Endothelial cell of umbilical vein (primary cell): ENCODE results near the gene LRCOL1. TPM values are rescaled to one million over a fixed set of nuclear protein-coding genes. Genes with fewer than 3 reads are reported as not detected.

Experiments used
- BruUV-seq: library from RNA; stranded (reverse); fragments of 400-500 nt; replicated peaks from 2 replicates; lab custom pipeline; 2021; lab: Mats Ljungman, UMichigan
- CTCF ChIA-PET: fragments of 300-600, 350-600 bp; sonication (Branson Sonifier 250); formaldehyde crosslinking; loops from one replicate; lab custom pipeline; 2021; ENCODE audit warnings: antibody characterized with exemption, inconsistent platforms; lab: Charles Lee
- POLR2A ChIA-PET: fragments of 300-600, 350-600 bp; sonication (Branson Sonifier 250); formaldehyde crosslinking; loops from one replicate; lab custom pipeline; 2021; ENCODE audit warnings: antibody characterized with exemption, inconsistent platforms; lab: Charles Lee
- DNase-seq: peaks from one replicate; pipeline ENCODE4 v3.0.0-alpha.2; 2011; ENCODE audit warnings: low read depth, low spot score
- FAIRE-seq: peaks from 2 replicates; lab custom pipeline; 2011; peaks lifted over from hg19 to GRCh38; lab: Jason Lieb, UNC
- H2AFZ ChIP-seq: 2 replicates; pipeline ENCODE4 v1.6.0; 2012; ENCODE audit warnings: low read depth, low read length, control low read depth, inconsistent platforms
- H3K27ac ChIP-seq: 2 replicates; pipeline ENCODE4 v1.5.1; 2011; ENCODE audit warnings: low read depth, mild to moderate bottlenecking, control low read depth, low read length, moderate library complexity; ENCODE audit not compliant: insufficient read depth
- H3K27me3 ChIP-seq, 2 experiments: 2 replicates each; pipeline versions ENCODE4 v1.6.0 to v1.6.1; 2011; ENCODE audit warnings: low read length in 2 of 2, mixed read lengths in 1 of 2; ENCODE audit not compliant: control insufficient read depth in 2 of 2, insufficient read depth in 2 of 2
- H3K36me3 ChIP-seq, 2 experiments: 2 replicates in 1 of 2; 3 replicates in 1 of 2; pipeline ENCODE4 v1.5.1; 2011; ENCODE audit warnings: low read length in 2 of 2, mild to moderate bottlenecking in 1 of 2, moderate library complexity in 1 of 2; ENCODE audit not compliant: control insufficient read depth in 2 of 2, insufficient read depth in 2 of 2; ENCODE audit errors: extremely low read depth in 1 of 2
- H3K4me1 ChIP-seq: 3 replicates; pipeline ENCODE4 v1.5.1; 2011; ENCODE audit warnings: mild to moderate bottlenecking, low read length; ENCODE audit not compliant: control insufficient read depth, insufficient read depth; ENCODE audit errors: extremely low read depth
- H3K4me2 ChIP-seq: 2 replicates; pipeline ENCODE4 v1.6.1; 2011; ENCODE audit warnings: low read length, control low read depth, mixed read lengths; ENCODE audit not compliant: insufficient read depth
- H3K4me3 ChIP-seq, 3 experiments: fragments of 200-600 bp in 1 of 3; sonication (generic), shearing (Covaris generic) in 1 of 3; replicated peaks in 1 of 3; 2 replicates each; pipeline ENCODE4 v1.5.1; 2011 to 2016; ENCODE audit warnings: control low read depth in 3 of 3, low read length in 3 of 3, mild to moderate bottlenecking in 2 of 3, inconsistent platforms in 1 of 3, low read depth in 1 of 3, moderate library complexity in 1 of 3; ENCODE audit not compliant: insufficient read depth in 1 of 3
- H3K79me2 ChIP-seq: 2 replicates; pipeline ENCODE4 v1.6.0; 2012; ENCODE audit warnings: low read length, inconsistent platforms; ENCODE audit not compliant: control insufficient read depth, insufficient read depth
- H3K9ac ChIP-seq: replicated peaks from 2 replicates; pipeline ENCODE3; 2011; ENCODE audit warnings: low read length, control low read depth; ENCODE audit not compliant: insufficient read depth; ENCODE audit errors: extremely low read depth
- H3K9me1 ChIP-seq: replicated peaks from 3 replicates; pipeline ENCODE4 v1.6.0; 2011; ENCODE audit warnings: mild to moderate bottlenecking, low read length; ENCODE audit not compliant: control insufficient read depth, insufficient read depth; ENCODE audit errors: extremely low read depth
- H3K9me3 ChIP-seq: replicated peaks from 2 replicates; pipeline ENCODE4 v1.5.1; 2012; ENCODE audit warnings: low read length, inconsistent platforms; ENCODE audit not compliant: control insufficient read depth, insufficient read depth
- H4K20me1 ChIP-seq: replicated peaks from 2 replicates; pipeline ENCODE3; 2011; ENCODE audit warnings: mild to moderate bottlenecking, low read length; ENCODE audit not compliant: control insufficient read depth, insufficient read depth; ENCODE audit errors: extremely low read depth
- EZH2 ChIP-seq: IDR thresholded peaks from 2 replicates; pipeline ENCODE4 v1.6.1; 2012; ENCODE audit warnings: borderline replicate concordance, low read depth, mild to moderate bottlenecking, moderate library complexity, low read length, inconsistent platforms; ENCODE audit not compliant: severe bottlenecking
- FOS ChIP-seq: IDR thresholded peaks from 2 replicates; pipeline ENCODE4 v1.6.1; 2011; ENCODE audit warnings: mild to moderate bottlenecking, low read length, moderate library complexity, borderline replicate concordance; ENCODE audit not compliant: insufficient read depth
- GATA2 ChIP-seq: IDR thresholded peaks from 2 replicates; pipeline ENCODE4 v1.7.0; 2011; ENCODE audit warnings: low read depth, mild to moderate bottlenecking, moderate library complexity, mixed read lengths, low read length; ENCODE audit not compliant: insufficient read length, insufficient read depth
- JUN ChIP-seq: IDR thresholded peaks from 2 replicates; pipeline ENCODE4 v1.6.1; 2011; ENCODE audit warnings: borderline replicate concordance, low read depth; ENCODE audit not compliant: insufficient read length, insufficient read depth
- MYC ChIP-seq: IDR thresholded peaks from one replicate; pipeline ENCODE4 v1.6.1; 2011; ENCODE audit warnings: mild to moderate bottlenecking, low read depth, low read length
- POLR2A ChIP-seq: IDR thresholded peaks from 2 replicates; pipeline ENCODE4 v1.6.1; 2012; ENCODE audit warnings: low read depth, mild to moderate bottlenecking, control low read depth, low read length
- POLR2AphosphoS5 ChIP-seq: IDR thresholded peaks from 2 replicates; pipeline ENCODE4 v1.6.1; 2012; ENCODE audit warnings: low read depth, mild to moderate bottlenecking, control low read depth, low read length, moderate library complexity; ENCODE audit not compliant: insufficient read depth
- dilution Hi-C: fragments of 300-500 bp; cut with MboI; formaldehyde crosslinking; loops from one replicate; pipeline ENCODE4 v1.15.0; 2019; ENCODE audit warnings: low sequenced_read_pairs; ENCODE audit not compliant: extremely low pct_ligation_motif_present
- intact Hi-C: fragments of 100-400 bp; cut with micrococcal nuclease; formaldehyde crosslinking; loops from one replicate; pipeline ENCODE4 v1.10.0; 2022
- polyA plus RNA-seq, 4 experiments: library from polyadenylated mRNA; depleted of rRNA in 3 of 4; stranded (reverse) in 3 of 4; unstranded in 1 of 4; fragments of >200 nt; gene quantifications; 2 replicates each; pipeline versions ENCODE4 v1.2.1 to v1.2.3, GENCODE V29; 2011 to 2012; ENCODE audit warnings: missing spikeins in 1 of 4
- total RNA-seq: library from RNA; stranded (reverse); gene quantifications from 2 replicates; pipeline ENCODE4 v1.2.3, GENCODE V29; 2021
- TF ChIP-seq, protein P1 (sequence below): IDR thresholded peaks from 2 replicates; pipeline ENCODE4 v1.6.1; 2011; ENCODE audit not compliant: insufficient read depth, insufficient read length
- TF ChIP-seq, protein P2 (sequence below), 2 donors: IDR thresholded peaks; 1 replicate in 1 of 2; 2 replicates in 1 of 2; pipeline ENCODE4 v1.5.1; 2011; ENCODE audit warnings: low read length in 2 of 2, mild to moderate bottlenecking in 2 of 2, moderate library complexity in 2 of 2, control low read depth in 1 of 2, inconsistent platforms in 1 of 2, low read depth in 1 of 2; ENCODE audit not compliant: insufficient read depth in 1 of 2; ENCODE audit errors: extremely low read depth in 1 of 2

Gene LRCOL1
- total and polyA plus RNA-seq, 2 donors (not counting 3 experiments of a cell fraction or from before 2014, with no cell fraction given) = 1.2 to 1.5 TPM

DNA sequence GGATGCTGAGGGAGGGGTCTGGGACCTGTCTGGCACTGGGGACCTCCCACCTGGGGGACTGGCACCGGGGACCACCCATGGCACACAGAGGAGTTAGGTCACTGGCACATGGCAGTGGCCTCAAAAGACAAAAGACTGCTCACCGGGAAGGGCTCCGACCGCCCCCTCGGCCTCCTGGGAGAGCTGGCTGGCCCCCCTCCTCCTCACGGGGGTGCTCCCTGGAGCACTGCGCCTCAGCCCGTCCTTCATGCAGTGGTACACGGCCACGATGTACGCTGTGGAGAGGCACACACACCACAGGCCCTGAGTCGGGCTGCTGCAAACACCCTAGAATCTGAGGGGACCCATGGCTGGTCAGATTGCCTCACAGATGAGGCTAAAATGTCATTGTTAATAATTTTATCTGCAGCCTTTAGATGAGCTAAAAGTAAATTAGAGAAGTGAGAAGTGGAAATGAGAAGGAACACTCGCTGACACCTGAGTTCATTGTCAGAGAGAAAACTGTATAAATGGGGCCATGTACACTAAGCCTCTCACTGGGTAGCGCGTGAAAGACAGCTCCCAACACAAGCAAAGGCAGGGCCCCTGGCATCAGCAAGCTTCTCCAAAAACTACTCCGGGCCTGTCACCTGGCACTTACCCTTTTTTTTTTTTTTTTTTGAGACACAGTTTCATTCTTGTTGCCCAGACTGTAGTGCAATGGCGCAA is 22.3 kb upstream of the LRCOL1 start:
- DNase-seq (no peak), FAIRE-seq (no peak)
- ChIA-PET CTCF (interaction anchor here (2.0 to 3.0 kb wide), 2 partner anchors 18 to 33 kb away, joined by 5 to 12 read pairs; no protein-coding TSS in a partner anchor), POLR2A (no interaction called here)
- no peaks in the 10 kb centered on the region for H4K20me1 ChIP-seq
- no peaks in the 10 kb centered on the region for H3K27me3 ChIP-seq
- H2AFZ ChIP-seq = no peak overlapping the region
- dilution Hi-C loops (no loop called here), intact Hi-C loops (no loop called here)
- no peak overlapping the region for H3K27ac ChIP-seq
- H3K79me2 ChIP-seq = no peaks in the 10 kb centered on the region
- no peak overlapping the region for H3K9ac ChIP-seq
- no peaks in the 10 kb centered on the region for H3K4me1 ChIP-seq
- TF ChIP-seq EZH2 = no peak
- no peak for TF ChIP-seq JUN
- no peak for TF ChIP-seq POLR2A
- no peak for TF ChIP-seq GATA2
- TF ChIP-seq POLR2AphosphoS5 = no peak
- no peak for TF ChIP-seq FOS
- TF ChIP-seq MYC = no peak
- TF ChIP-seq, protein P1, sequence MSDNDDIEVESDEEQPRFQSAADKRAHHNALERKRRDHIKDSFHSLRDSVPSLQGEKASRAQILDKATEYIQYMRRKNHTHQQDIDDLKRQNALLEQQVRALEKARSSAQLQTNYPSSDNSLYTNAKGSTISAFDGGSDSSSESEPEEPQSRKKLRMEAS = no peak
- TF ChIP-seq, protein P2, sequence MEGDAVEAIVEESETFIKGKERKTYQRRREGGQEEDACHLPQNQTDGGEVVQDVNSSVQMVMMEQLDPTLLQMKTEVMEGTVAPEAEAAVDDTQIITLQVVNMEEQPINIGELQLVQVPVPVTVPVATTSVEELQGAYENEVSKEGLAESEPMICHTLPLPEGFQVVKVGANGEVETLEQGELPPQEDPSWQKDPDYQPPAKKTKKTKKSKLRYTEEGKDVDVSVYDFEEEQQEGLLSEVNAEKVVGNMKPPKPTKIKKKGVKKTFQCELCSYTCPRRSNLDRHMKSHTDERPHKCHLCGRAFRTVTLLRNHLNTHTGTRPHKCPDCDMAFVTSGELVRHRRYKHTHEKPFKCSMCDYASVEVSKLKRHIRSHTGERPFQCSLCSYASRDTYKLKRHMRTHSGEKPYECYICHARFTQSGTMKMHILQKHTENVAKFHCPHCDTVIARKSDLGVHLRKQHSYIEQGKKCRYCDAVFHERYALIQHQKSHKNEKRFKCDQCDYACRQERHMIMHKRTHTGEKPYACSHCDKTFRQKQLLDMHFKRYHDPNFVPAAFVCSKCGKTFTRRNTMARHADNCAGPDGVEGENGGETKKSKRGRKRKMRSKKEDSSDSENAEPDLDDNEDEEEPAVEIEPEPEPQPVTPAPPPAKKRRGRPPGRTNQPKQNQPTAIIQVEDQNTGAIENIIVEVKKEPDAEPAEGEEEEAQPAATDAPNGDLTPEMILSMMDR (IDR thresholded peaks at IDR 0.05; ENCODE audit: extremely low read depth in 1 of 2, insufficient read depth in 1 of 2, low read depth in 1 of 2, low read length in 2 of 2) = no peak
- H3K4me3 ChIP-seq = no peak overlapping the region
- no peaks in the 10 kb centered on the region for H3K9me1 ChIP-seq
- H3K9me3 ChIP-seq = no peaks in the 10 kb centered on the region
- BruUV-seq = no TSS peak
- peaks cover 2 to 15% of the 10 kb centered on the region in 2 experiments for H3K36me3 ChIP-seq
- no peak overlapping the region for H3K4me2 ChIP-seq
